H54 (cell line): ENCODE data around the gene USP6.
"Not testable (repeated sequence)": the region's sequence is repeated elsewhere in the genome, so short reads cannot be mapped to it uniquely, and the experiment has no call there.

ENCODE experiments used
- DNase-seq: peaks from one replicate; pipeline ENCODE4 v3.0.0; 2011; ENCODE audit warnings: low spot score, mixed read lengths; ENCODE audit not compliant: insufficient read length
- FAIRE-seq: peaks from 3 replicates; lab custom pipeline; 2011; peaks lifted over from hg19 to GRCh38; lab: Jason Lieb, UNC
- POLR2A ChIP-seq: IDR thresholded peaks from 2 replicates; pipeline ENCODE4 v1.6.1; 2011; ENCODE audit warnings: low read depth, mild to moderate bottlenecking, low read length

The USP6 gene

GRCh38 chr17:5127910-5128309 lies 12.1 kb downstream of the USP6 start:
- no peak for DNase-seq
- no peak for TF ChIP-seq POLR2A
- FAIRE-seq: no peak

GRCh38 chr17:5128387-5128786 lies 12.6 kb downstream of the USP6 start:
- not testable (repeated sequence) for FAIRE-seq, DNase-seq

- FAIRE-seq: no peak
- TF ChIP-seq POLR2A: no peak
- DNase-seq: no peak
These were observed 13.2 kb downstream of the USP6 start for GRCh38 chr17:5128905-5129535.

GRCh38 chr17:5129770-5130169 lies 13.9 kb downstream of the USP6 start:
- not testable (repeated sequence) for FAIRE-seq, DNase-seq

- FAIRE-seq: not testable (repeated sequence)
These were observed 14.4 kb downstream of the USP6 start for GRCh38 chr17:5130261-5130660.

GRCh38 chr17:5130687-5131086 lies 14.9 kb downstream of the USP6 start:
- not testable (repeated sequence) for FAIRE-seq, DNase-seq

More at GRCh38 chr17:5130261-5130660, 14.4 kb downstream of the USP6 start:
- not testable (repeated sequence) for DNase-seq

- no peak for TF ChIP-seq POLR2A
These were observed 15.4 kb downstream of the USP6 start for GRCh38 chr17:5131146-5131715.

GRCh38 chr17:5131799-5132502 lies 16.1 kb downstream of the USP6 start:
- not testable (repeated sequence) for FAIRE-seq, DNase-seq

More at GRCh38 chr17:5131146-5131715, 15.4 kb downstream of the USP6 start:
- FAIRE-seq (no peak), DNase-seq (no peak)

- not testable (repeated sequence) for DNase-seq, FAIRE-seq
These were observed 16.8 kb downstream of the USP6 start for GRCh38 chr17:5132503-5133225.

GRCh38 chr17:5133311-5133710 lies 17.5 kb downstream of the USP6 start:
- DNase-seq (no peak), FAIRE-seq (no peak)
- no peak for TF ChIP-seq POLR2A

- not testable (repeated sequence) for DNase-seq, FAIRE-seq
These were observed 18.1 kb downstream of the USP6 start for GRCh38 chr17:5133961-5134360.

- DNase-seq, FAIRE-seq: not testable (repeated sequence)
These were observed 18.7 kb downstream of the USP6 start for GRCh38 chr17:5134571-5134970.

GRCh38 chr17:5135131-5135712 lies 19.4 kb downstream of the USP6 start:
- DNase-seq, FAIRE-seq: not testable (repeated sequence)

GRCh38 chr17:5135726-5136579 lies 20.1 kb downstream of the USP6 start:
- no peak for DNase-seq
- FAIRE-seq: no peak
- no peak for TF ChIP-seq POLR2A

GRCh38 chr17:5136580-5137412 lies 21.0 kb downstream of the USP6 start:
- not testable (repeated sequence) for FAIRE-seq, DNase-seq

GRCh38 chr17:5137511-5138197 lies 21.8 kb downstream of the USP6 start:
- not testable (repeated sequence) for DNase-seq, FAIRE-seq

GRCh38 chr17:5138198-5138544 lies 22.3 kb downstream of the USP6 start:
- not testable (repeated sequence) for FAIRE-seq, DNase-seq
